Hepatocyte (in vitro differentiated cells): ENCODE results near the gene AURKAIP1. TPM values are rescaled to one million over a fixed set of nuclear protein-coding genes. Genes with fewer than 3 reads are reported as not detected.

Experiments
- DNase-seq: peaks from one replicate; pipeline ENCODE4 v3.0.0-alpha.2; 2016; ENCODE audit warnings: low spot score
- H2AFZ ChIP-seq: fragments of 200-600 bp; sonication (generic); 2 replicates; pipeline ENCODE4 v1.6.0; 2016; ENCODE audit warnings: antibody characterized with exemption, mild to moderate bottlenecking
- H3K27ac ChIP-seq: fragments of 200-600 bp; sonication (generic); 2 replicates; pipeline ENCODE4 v1.5.1; 2016; ENCODE audit warnings: mild to moderate bottlenecking
- H3K27me3 ChIP-seq: fragments of 200-600 bp; sonication (generic); 2 replicates; pipeline ENCODE4 v1.6.1; 2016
- H3K36me3 ChIP-seq: fragments of 200-600 bp; sonication (generic); replicated peaks from 2 replicates; pipeline ENCODE4 v1.5.1; 2016; ENCODE audit warnings: low read depth; ENCODE audit not compliant: insufficient read depth
- H3K4me1 ChIP-seq: fragments of 200-600 bp; sonication (generic); 2 replicates; pipeline ENCODE4 v1.5.1; 2016; ENCODE audit warnings: mild to moderate bottlenecking, moderate library complexity; ENCODE audit not compliant: insufficient read depth
- H3K4me2 ChIP-seq: fragments of 200-600 bp; sonication (generic); 2 replicates; pipeline ENCODE4 v1.6.0; 2016
- H3K4me3 ChIP-seq: fragments of 200-600 bp; sonication (generic); 2 replicates; pipeline ENCODE4 v1.5.1; 2016; ENCODE audit warnings: mild to moderate bottlenecking
- H3K79me2 ChIP-seq: fragments of 200-600 bp; sonication (generic); 2 replicates; pipeline ENCODE4 v1.6.0; 2017; ENCODE audit warnings: mild to moderate bottlenecking
- H3K9me2 ChIP-seq: fragments of 200-600 bp; sonication (generic); replicated peaks from 2 replicates; pipeline ENCODE4 v1.6.0; 2017; ENCODE audit warnings: mild to moderate bottlenecking; ENCODE audit not compliant: insufficient read depth
- H3K9me3 ChIP-seq: fragments of 200-600 bp; sonication (generic); 2 replicates; pipeline ENCODE4 v1.5.1; 2016; ENCODE audit warnings: low read depth, mild to moderate bottlenecking
- H4K20me1 ChIP-seq: fragments of 200-600 bp; sonication (generic); 2 replicates; pipeline ENCODE4 v1.6.0; 2016; ENCODE audit warnings: mild to moderate bottlenecking; ENCODE audit not compliant: insufficient read depth, poor library complexity, severe bottlenecking
- EZH2 ChIP-seq: fragments of 200-600 bp; sonication (generic); IDR thresholded peaks from 2 replicates; pipeline ENCODE4 v1.6.1; 2016; ENCODE audit warnings: antibody characterized with exemption, mild to moderate bottlenecking, borderline replicate concordance
- EZH2phosphoT487 ChIP-seq: fragments of 200-600 bp; sonication (generic); IDR thresholded peaks from one replicate; pipeline ENCODE4 v1.6.1; 2018; ENCODE audit warnings: antibody characterized with exemption, mild to moderate bottlenecking, low read depth, moderate library complexity; ENCODE audit not compliant: unreplicated experiment, severe bottlenecking
- WGBS: methylation state at CpG from one replicate; pipeline ENCODE4 v1.1.6; 2016; ENCODE audit warnings: low lambda C conversion rate; ENCODE audit errors: missing lambda C conversion rate; 5-methylcytosine and 5-hydroxymethylcytosine counted together
- polyA plus RNA-seq: library from polyadenylated mRNA; unstranded; fragments of >200 nt; fragmentation: Nextera tagmentation; extraction: Ambion mirVana; gene quantifications from 2 replicates; pipeline ENCODE4 v1.2.1, GENCODE V29; 2016
- total RNA-seq: library from RNA; depleted of rRNA; stranded (reverse); fragments of >200 nt; gene quantifications from 2 replicates; pipeline ENCODE4 v1.2.3, GENCODE V29; 2014
- TF ChIP-seq, protein P1 (sequence below): fragments of 200-600 bp; sonication (generic); IDR thresholded peaks from 2 replicates; pipeline ENCODE4 v1.5.1; 2016; ENCODE audit warnings: antibody characterized with exemption, mild to moderate bottlenecking; ENCODE audit not compliant: poor library complexity

AURKAIP1 gene
- total and polyA plus RNA-seq, 2 experiments from 2014 or later: 92.9 to 238 TPM

DNA sequence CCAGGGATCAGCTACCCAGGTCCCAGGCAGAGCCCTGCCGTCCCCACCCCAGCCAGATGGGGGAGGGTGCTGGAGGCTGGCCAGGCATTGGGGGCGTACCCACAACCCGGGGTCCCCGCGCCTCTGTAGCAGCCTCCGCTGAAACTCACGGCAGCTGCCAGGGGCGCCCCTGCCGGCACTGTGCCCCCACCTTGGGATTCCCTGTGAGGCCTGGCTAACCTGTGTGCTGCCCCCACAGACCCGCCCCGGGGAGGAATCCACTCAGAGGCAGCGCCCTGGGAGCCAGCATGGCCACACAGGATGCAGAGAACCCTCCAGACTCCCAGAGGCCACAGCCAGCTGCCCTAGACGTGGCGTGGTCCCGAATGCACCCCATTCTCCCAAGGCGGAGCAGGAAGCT, 29.6 kb downstream of the AURKAIP1 start:
- Histone ChIP-seq H4K20me1 (peaks cover 42% of the 10 kb centered on the region), H3K79me2 (peaks cover 63% of the 10 kb centered on the region), H3K4me3 (no peak overlapping the region), H3K9me3 (no peaks in the 10 kb centered on the region), H3K36me3 (no peaks in the 10 kb centered on the region), H3K27me3 (no peaks in the 10 kb centered on the region), H3K27ac (peak overlapping the region; percentile 27), H2AFZ (no peak overlapping the region), H3K4me2 (peak overlapping the region; percentile 57), H3K9me2 (no peaks in the 10 kb centered on the region), H3K4me1 (peaks cover 39% of the 10 kb centered on the region)
- TF ChIP-seq, protein P1, sequence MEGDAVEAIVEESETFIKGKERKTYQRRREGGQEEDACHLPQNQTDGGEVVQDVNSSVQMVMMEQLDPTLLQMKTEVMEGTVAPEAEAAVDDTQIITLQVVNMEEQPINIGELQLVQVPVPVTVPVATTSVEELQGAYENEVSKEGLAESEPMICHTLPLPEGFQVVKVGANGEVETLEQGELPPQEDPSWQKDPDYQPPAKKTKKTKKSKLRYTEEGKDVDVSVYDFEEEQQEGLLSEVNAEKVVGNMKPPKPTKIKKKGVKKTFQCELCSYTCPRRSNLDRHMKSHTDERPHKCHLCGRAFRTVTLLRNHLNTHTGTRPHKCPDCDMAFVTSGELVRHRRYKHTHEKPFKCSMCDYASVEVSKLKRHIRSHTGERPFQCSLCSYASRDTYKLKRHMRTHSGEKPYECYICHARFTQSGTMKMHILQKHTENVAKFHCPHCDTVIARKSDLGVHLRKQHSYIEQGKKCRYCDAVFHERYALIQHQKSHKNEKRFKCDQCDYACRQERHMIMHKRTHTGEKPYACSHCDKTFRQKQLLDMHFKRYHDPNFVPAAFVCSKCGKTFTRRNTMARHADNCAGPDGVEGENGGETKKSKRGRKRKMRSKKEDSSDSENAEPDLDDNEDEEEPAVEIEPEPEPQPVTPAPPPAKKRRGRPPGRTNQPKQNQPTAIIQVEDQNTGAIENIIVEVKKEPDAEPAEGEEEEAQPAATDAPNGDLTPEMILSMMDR: no peak
- no peak for TF ChIP-seq EZH2phosphoT487
- TF ChIP-seq EZH2: no peak
- no peak for DNase-seq
- WGBS: 84% methylated on average over 10 of the region's 16 CpGs

DNA sequence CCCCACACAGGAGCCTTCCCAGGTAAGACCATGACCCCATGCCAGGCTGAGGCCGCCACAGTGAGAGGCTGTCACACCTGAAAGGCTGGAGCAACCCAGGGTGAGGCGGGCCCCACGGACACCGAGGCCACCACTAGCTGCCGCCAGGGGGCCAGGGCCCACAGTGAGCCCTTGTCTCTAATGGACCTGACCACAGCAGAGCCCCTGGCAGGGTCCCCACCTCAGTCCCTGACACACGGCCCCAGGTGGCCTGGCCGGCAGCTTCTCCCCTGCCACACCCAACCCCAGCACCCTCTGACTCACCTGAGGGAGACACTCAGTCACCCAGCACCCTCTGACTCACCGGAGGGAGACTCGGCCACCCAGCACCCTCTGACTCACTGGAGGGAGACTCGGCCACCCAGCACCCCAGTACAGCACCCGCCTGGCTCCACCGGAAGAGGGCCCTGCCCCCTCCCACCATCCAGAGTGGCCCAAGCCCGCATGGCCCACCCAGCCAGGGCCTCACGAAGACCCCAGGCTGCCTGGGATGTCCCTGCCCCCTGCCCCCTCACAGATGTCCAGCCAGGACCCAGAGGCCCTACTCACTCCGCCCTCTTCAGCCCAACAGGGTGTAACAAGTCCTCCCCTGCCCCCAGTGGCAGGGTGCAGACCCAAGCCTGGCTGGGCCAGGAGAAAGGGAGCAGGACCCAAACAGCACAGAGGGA, 30.2 kb downstream of the AURKAIP1 start:
- Histone ChIP-seq H2AFZ (no peak overlapping the region), H3K4me3 (no peak overlapping the region), H3K27ac (peak overlapping the region; percentile 27), H3K79me2 (peaks cover 63% of the 10 kb centered on the region), H3K36me3 (no peaks in the 10 kb centered on the region), H3K27me3 (no peaks in the 10 kb centered on the region), H4K20me1 (peaks cover 42% of the 10 kb centered on the region), H3K9me2 (no peaks in the 10 kb centered on the region), H3K9me3 (no peaks in the 10 kb centered on the region), H3K4me2 (peak overlapping the region; percentile 57), H3K4me1 (peaks cover 39% of the 10 kb centered on the region)
- TF ChIP-seq, protein P1: peak; percentile 46
- TF ChIP-seq EZH2phosphoT487: no peak
- 72% methylated on average over 10 of the region's 15 CpGs for WGBS
- DNase-seq: peak; percentile 77

DNA sequence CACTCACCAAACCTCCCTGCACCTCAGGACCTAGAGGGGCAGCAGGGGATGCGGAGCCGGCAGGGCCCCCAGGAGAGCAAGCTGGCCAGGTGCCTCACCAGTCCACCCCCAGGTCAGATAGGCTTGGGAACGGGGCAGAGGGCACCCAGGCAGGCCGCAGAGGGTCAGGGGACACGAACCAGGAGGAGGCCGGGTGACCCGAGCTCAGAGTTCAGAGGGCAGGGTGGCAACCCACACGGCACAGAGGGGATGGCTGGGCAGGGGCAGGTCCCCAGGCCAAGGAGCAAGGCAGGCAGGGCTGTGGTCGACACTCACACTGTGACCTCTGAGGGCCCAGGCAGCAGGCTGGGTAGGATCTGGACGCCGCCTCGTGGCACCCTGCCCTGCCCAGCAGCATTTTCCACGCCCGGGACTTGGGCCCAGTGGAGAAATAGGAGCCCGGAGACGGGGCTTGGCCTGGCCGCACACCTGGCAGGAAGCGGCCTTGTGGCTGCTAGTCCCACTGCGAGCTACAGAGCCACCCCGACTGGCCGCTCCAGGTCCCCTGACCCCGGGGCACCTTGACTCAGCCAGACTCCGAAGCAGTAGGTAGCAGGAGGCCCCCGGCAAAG, 31.1 kb downstream of the AURKAIP1 start:
- H3K4me1 ChIP-seq: peaks cover 39% of the 10 kb centered on the region
- no peak for TF ChIP-seq EZH2phosphoT487
- TF ChIP-seq, protein P1: no peak
- no peak for TF ChIP-seq EZH2
- H3K4me2 ChIP-seq: no peak overlapping the region
- 96% methylated on average over 24 of the region's 24 CpGs for WGBS
- no peaks in the 10 kb centered on the region for H3K36me3 ChIP-seq
- no peak overlapping the region for H3K27ac ChIP-seq
- no peaks in the 10 kb centered on the region for H3K9me2 ChIP-seq
- H3K27me3 ChIP-seq: no peaks in the 10 kb centered on the region
- H4K20me1 ChIP-seq: peaks cover 42% of the 10 kb centered on the region
- H3K4me3 ChIP-seq: no peak overlapping the region
- H2AFZ ChIP-seq: no peak overlapping the region
- no peak for DNase-seq
- H3K9me3 ChIP-seq: no peaks in the 10 kb centered on the region
- H3K79me2 ChIP-seq: peaks cover 63% of the 10 kb centered on the region
